GM21528 (cell line): ENCODE measurements around the gene SORL1-AS1.
A peak's percentile ranks its signal among the peaks of the same experiment; 100 is the strongest.

Experiments
- ATAC-seq: cut with Tn5 transposase; IDR thresholded peaks from one replicate; pipeline ENCODE4 v1.9.1; 2021; ENCODE audit warnings: mild to moderate bottlenecking, moderate library complexity; ENCODE audit not compliant: unreplicated experiment, low FRiP score

The SORL1-AS1 gene

DNA sequence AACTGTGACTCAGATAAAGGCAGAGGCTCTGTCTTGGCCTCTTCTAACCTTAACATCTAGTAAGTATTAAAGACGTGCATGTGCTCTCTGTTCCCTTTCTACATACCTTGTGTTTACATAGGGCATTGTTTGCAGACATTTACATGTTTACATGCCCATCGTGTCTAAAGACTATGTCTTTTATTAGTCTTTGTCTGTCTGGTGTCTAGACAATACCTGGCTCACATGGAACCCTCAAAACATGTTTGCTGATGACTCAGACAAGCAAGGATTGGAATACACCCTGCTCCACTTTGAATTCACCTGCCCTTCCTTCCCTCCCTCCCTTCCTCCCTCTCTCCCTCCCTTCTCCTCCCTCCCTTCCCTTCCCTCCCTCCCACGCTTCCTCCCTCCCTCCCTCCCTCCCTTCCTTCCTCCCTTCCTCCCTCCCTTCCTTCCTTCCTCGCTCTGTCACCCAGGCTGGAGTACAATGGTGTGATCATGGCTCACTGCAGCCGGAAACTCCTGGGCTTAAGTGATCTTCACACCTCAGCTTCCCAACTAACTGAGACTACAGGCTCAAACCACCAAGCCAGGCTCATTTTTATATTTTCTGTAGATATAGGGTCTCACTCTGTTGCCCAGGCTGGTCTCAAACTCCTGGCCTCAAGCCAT lies 23.7 kb upstream of the SORL1-AS1 start:
- no peak for ATAC-seq

DNA sequence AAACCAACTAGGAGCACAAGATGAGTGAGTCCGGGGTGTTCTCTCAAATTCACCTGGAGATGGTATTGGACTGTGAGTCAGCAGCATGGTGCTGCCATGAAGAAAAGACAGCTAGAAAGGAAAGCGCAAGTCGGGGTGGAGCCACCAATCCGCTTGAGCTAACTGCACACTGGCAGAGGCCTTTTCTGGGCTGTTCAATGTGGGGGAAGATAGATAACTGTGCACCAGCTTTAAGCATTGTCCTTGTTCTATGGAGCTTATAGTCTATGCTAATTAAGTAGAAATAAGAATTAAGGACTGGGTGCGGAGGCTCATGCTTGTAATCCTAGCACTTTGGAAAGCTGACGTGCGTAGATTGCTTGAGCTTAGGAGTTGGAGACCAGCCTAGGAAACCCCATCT lies 21.9 kb upstream of the SORL1-AS1 start:
- no peak for ATAC-seq

DNA sequence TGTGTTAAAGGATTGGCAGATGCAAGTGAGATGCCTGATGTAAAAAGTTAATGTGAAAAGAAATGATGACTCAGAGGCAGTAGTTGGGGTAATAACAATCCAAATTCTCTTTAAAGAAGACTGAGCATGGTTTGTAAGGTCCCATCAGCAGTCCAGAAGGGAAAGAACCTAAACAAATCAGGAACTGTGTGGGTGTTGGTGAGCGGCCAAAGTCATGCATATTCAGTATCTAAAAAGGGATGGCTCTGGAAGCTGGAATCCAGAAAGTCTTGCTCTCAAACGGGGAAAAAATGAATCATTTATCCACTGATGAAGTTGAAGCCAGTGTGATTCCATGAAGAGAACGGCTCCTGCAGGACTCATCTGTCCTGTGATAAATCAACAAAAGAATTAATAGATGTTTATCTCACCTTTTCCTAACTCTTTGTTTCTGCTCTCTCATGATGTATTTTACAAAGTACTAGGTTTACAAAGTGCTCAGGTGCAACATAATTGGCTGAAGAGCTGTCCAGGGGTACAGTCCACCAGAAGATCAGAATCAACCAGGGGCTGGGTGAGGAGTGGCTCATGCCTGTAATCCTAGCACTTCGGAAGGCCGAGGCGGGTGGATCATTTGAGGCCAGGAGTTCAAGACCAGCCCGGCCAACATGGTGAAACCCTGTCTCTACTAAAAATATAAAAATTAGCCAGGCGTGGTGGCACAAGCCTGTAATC lies 20.5 kb upstream of the SORL1-AS1 start:
- ATAC-seq, result no peak

DNA sequence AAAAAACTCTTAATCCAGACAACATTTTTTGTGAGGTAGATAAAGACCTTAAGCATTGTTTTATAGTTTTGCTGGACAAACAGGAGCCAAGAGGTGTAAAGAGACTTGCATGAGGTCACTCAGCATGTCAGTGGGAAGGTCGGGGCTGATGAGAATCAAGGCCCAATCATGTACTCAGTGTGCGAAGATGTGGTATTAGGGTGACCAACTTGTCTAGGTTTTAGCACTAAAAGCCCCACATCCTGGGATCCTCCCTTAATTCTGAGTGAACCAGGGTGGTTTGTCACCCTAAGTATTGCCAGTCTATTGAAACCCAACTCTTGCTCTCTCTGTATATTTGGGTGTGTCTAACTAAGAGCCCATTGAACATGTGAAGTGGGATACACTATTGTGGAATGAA lies 19.5 kb upstream of the SORL1-AS1 start:
- no peak for ATAC-seq

DNA sequence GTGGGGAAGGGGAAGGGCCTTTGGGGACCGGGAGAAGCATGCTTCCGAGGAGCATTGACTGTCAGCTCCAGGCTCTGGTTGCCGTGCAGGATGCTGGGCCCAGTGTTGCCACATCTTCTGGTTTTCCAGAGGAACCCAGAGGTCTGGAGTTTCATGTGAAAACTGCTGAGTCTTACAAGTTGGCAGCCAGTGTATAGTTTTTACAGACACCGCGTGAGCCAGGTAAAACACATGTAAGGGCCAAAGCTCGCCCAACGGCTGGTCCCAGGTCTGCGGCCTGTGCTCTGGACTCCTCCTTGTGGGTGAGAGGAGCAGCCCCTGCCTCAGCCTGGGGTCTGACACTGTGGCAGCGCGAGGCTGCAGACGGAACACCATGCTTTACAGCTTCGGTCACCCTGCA lies 18.4 kb upstream of the SORL1-AS1 start:
- no peak for ATAC-seq

DNA sequence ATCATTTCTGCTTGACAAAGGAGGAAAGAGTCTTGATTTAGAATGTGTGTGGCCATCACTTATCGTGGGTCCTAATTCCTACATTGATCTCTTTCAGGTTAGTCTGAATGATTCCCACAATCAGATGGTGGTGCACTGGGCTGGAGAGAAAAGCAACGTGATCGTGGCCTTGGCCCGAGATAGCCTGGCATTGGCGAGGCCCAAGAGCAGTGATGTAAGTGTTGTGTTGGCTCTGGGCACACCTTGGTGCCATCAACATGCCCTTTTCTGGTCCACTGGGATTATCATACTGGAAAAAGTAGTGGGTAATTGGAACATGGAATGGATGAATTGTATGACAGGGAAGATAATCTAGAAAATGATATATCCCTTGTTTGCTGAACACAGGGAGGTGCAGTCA lies 17.1 kb upstream of the SORL1-AS1 start:
- ATAC-seq, result no peak

DNA sequence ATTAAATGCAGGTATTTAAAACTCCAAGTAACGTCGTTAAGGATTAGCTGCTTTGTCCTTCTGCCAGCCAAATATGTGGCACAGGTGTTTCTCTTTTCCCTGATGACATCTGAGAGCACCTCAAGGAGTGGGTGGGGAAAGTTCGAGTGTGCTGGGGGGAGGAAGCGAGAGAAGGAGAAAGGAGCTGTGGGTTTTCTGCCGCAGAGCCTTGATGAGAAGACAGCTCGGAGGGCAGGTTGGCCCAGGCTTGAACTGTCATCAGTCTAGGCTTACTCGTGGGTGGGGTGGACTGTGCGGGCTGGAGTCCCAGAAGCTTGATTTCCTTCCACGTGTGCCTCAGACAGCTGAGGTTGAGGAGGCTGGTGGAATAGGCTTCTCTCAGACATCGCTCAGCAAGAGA lies 15.2 kb upstream of the SORL1-AS1 start:
- peak; percentile 60 for ATAC-seq

DNA sequence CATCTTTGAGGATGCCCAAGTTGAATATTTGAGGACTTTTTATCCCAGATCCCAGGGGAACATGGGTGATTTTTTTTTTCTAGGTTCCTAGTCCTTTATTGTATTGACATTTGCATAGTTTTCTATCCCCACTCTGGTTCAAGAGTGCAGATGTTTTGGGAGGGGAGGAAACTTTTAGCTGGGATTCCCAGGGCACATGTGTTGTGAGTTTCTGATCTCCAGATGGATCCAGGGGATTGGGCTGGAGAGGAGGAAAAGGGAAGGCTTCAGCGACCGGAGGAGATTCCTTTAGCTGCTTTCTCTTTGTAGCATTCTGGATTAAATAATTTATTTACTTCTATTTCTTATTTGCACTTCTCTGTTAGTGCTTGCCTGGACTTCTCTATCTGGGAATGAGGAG lies 14.7 kb upstream of the SORL1-AS1 start:
- ATAC-seq, result no peak

DNA sequence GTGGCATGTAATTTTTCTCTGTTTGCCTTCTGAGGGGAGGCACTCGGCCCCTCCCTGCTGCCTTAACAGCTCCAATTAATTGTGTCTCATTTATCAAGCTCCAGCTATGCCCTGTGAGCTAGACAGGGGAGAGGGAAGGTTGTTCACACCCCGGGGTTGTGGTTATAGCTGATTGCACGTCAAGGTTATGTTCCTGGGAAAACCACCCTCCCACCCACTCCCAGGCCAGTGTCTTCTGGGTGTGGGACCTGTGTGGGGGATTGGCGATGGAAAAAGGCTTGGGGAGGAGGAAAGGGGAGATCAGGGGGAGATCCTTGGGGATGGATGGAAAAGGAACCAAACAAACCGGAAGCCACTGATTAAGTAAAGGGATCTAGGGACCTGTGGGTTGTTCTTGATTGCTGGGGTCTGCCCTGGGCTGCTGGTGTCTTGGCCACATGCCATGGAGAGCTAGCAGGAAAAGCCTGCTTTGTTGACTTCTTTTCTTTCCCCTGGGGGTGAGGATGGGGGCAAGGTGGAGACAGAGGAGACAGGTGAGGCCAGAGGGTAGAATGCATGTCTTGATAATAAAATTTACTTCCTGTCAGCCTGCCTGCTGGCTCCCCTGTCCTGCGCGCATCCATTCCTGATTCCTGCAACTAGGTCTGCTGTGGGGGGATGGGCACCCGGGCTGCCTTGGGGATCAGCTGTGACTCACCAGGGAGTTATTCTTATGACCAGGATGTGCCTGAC lies 13.5 kb upstream of the SORL1-AS1 start:
- no peak for ATAC-seq

DNA sequence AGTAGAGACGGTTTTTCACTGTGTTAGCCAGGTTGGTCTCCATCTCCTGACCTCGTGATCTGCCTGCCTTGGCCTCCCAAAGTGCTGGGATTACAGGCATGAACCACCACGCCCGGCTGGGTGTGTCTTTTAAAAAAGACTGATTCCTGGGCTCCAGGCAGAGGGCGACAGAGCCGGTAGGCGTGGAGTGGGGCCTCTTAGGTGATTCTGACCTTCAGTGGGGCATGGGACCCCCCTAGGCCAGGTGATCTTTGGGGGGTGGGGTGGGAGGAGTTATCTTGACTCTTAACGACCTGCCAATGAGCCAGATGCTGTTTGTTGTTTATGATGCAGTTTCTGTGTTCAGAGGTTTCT lies 12.9 kb upstream of the SORL1-AS1 start:
- ATAC-seq, result no peak

DNA sequence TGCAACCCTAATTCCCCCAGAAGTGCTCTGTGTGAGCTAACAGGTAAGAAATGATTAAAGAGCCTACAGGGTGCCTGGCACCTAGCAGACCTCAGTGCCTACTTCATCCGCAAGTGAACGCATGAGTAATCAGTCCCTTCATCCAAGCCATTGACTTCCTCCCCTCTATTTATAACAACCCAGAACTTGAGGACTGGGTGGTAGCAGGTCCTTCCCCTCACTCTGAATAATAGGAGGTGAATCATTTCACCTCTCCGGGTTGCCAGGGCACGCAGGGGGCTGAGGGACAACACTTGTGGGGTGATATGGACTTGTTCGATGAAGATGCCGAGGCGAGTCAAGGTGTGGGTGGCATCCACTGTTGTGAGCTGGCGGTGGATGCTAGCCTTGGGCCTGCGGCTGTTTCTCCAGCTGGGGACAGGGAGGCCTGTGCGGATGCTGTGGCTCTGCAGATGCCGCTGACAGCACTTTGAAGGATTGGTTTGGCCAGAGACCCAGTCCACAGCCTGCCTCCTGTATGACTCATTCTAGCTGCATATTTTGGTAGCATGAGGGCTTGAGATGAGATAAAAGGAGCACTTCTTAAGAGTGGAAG lies 11.7 kb upstream of the SORL1-AS1 start:
- ATAC-seq, result no peak

DNA sequence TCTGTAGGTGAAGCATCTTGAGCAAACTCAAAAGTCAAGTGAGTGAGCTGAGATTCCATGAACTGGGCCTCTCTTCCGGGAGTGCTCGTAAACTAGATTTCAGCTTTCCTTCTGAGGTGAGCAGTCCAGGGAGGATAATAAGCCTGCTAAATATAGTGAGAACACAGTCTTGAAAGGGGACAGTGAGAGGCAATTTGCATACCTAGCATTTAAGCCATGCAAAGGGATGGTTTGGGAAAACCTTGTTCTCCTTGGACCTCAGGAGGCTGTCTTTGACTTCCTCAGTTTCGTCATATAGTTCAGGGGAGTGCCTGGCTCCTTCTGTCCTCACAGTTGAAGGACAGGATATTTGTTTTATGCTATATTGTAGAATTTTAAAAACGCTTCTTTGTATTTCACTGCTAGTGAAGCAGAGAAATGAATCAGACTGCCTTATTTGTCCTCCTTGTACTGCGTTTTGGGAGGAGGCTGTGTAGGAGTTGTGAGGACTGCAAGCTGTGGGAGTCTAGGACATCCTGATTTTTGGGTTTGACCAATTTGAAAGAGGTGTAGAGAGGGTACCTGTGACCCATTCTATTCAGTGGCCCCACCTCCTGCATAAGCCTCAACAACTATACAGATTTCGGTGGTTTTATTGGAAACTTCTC lies 11.0 kb upstream of the SORL1-AS1 start:
- no peak for ATAC-seq

DNA sequence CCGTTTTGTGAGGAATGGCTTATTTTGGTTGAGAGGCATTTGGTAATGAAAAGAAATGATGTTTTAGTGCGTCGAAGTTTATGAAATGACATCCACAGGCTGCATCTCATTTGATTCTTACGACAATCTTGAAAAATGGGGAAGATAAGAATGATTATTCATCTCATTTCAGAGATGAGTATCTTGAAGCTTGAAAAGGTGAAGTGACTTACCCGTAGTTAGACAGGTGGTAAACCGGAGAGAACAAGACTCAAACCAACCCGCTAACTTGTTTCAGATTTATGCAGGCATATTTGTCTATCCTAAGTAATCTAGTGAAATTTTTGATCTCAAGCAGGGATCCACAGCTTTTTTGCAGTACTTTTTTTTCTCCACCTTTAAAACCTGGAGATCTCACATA lies 9.1 kb upstream of the SORL1-AS1 start:
- no peak for ATAC-seq

DNA sequence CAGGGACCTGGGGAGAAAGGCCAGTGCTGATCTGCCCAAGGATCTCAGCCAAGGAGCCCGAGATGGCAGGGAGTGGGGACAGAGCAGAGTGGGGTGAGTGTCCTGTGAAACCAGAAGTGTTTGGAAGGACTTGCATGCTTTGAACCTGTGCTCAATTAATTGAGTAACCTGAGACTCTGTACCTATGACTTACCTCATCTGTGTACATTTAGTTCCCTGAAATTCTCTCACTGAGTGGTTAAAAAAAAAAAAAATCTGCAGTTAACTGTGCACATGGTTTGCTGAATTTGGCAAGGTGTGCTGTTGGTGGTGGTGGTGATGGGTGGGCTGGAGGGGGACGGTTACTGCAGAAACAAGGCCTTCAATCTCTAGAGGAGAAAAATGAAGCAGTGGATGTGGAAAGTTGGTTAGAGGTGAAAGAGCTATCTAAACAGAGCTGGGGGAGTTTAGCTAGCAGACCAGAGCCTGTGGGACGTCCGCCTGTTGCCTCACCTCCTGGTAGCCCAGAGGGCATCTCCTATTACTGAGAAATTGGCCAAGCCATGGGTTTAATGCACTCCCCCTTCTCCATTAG lies 8.3 kb upstream of the SORL1-AS1 start:
- no peak for ATAC-seq

DNA sequence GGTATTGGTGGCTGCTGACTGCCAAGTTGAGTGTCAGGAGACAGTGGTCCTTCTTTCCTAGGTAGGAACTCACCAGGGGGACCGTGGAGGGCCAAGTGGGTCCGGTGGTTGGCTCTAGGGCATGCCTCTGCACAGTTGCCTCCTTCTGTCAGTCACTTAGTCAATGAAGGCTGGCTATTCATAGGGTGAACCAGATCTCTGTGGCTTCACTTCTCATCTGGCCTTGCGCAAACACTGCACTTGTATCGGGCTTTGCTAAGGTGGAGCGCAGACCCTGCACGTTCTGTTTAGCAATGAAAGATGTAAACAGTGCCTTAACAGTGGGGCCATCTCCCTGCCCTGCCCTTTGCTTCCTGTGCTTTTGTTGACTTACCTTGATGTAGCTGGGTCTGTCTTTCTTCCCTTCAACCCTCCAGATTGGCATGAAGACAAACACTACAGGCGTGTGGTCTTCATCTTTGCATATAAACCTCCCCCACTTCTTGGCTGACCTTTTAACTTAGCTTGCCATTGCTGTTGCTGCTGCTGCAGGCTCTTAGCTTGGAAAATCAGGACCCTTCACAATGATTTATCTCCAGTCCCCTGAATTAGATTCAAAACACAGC lies 6.7 kb upstream of the SORL1-AS1 start:
- no peak for ATAC-seq

DNA sequence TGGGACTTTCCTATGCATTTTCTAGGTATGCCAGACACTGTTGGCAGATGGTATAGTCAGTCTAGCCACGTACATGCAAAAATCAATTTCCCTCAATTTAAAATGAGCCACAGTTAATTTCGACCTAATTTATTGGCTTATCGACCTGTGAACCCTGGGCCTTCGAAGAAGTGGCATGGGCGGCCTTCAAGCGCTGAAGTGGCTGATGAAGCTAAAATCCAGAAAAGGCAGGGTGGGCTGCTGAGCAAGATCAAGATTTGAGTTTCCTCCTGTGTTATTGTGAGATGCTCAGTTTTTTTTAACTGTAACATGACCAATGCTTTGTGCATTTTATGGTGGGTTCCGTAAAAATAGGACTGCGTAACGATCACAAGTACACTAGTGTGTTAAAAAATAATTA lies 5.8 kb upstream of the SORL1-AS1 start:
- no peak for ATAC-seq

DNA sequence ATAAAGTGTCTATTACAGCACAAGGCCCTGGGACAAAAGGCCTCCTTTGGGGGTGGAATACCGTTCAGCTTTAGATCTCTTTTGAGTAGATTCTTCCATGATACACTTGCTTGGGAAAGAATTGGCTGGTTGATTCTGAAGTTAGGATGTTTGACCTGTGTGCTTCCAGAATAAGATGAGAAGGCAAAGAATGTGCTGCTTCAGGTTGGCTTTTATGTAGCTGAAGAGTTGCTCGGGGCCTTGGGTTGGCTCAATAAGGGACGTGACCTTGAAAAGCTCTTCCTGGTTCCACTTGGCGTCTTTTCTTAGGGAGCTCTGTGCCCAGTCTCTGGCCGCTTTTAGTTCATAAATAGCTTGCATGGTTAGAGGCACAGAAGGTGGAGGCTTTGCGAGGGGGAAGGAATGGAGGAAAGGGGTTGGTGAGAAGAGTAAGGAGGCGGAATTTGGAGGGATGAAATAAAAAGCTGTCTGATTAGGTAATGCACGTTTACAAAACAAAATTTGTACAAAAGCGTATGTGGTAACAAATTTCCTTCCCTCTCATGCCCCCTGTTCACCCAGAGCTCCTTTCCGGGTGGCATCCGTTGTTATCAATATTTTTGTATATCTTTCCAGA lies 4.2 kb upstream of the SORL1-AS1 start:
- ATAC-seq, result no peak

DNA sequence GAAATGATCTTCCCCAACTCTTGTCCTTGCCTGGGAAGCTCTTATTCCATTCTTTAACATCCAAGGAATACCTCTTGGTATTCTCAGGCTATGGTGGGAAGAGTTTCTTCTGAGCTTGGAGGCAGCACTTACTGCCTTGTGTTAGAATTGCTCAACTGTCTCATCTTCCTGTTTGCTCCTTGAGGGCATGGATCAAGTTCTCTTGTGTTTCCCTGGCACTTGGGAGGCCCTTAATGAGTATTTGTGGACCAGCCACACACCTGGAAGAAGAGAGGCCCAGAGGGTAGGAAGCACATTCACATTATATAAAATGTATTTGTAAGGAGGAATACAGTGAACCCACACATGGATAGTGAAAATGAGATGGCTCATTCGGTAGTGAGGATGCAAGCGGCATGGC lies 3.4 kb upstream of the SORL1-AS1 start:
- no peak for ATAC-seq

DNA sequence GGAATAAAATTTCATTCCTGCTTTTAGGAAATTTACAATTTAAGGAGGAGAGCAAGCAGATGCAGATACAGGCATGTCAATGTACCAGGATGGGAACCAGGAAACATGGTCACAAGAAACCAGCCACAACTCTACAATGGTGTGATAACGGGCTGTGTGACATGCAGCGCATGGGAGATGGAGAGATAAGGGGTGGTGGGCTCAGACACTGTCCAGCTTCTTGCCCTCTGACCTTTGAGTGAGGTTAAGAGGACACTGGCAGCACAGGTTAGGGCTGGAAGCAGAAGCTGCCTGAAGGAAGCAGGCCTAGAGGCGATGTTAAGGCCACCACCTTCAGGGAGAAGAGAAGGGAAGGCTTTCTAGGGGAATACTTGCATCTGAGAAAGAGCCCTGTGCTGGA lies 2.3 kb upstream of the SORL1-AS1 start:
- no peak for ATAC-seq
